Upper lobe of right lung (tissue), 1 donor: ENCODE results near the gene DHDH. TPM values are rescaled to one million over a fixed set of nuclear protein-coding genes. Genes with fewer than 3 reads are reported as not detected.

Source experiments
- ATAC-seq: fragments of 200-7000 bp; cut with Tn5 transposase; one replicate; pipeline ENCODE4 v1.9.1; 2020; ENCODE audit warnings: mild to moderate bottlenecking, moderate library complexity
- DNase-seq: peaks from one replicate; pipeline ENCODE4 v3.0.0-alpha.2; 2020
- H3K27ac ChIP-seq: fragments of 200-600 bp; one replicate; pipeline ENCODE4 v1.8.0; 2022
- H3K27me3 ChIP-seq: fragments of 200-600 bp; one replicate; pipeline ENCODE4 v1.8.0; 2022; ENCODE audit warnings: mild to moderate bottlenecking
- H3K36me3 ChIP-seq: fragments of 200-600 bp; one replicate; pipeline ENCODE4 v1.8.0; 2022
- H3K4me1 ChIP-seq: fragments of 200-600 bp; one replicate; pipeline ENCODE4 v1.8.0; 2022
- H3K4me3 ChIP-seq: fragments of 200-600 bp; one replicate; pipeline ENCODE4 v1.8.0; 2022; ENCODE audit warnings: mild to moderate bottlenecking
- H3K9me3 ChIP-seq: fragments of 200-600 bp; one replicate; pipeline ENCODE4 v1.8.0; 2022
- intact Hi-C: fragments of 100-400 bp; cut with DNase I; formaldehyde crosslinking; loops from one replicate; pipeline ENCODE4 v1.11.0; 2022
- total RNA-seq: library from RNA; stranded (reverse); fragmentation: NEBNext Ultra II Directional; extraction: Animal tissue kit (Norgen Biotek cat#: 25700); gene quantifications from one replicate; pipeline ENCODE4 v1.2.1, GENCODE V29; 2021
- TF ChIP-seq, protein P1 (sequence below): fragments of 200-600 bp; IDR thresholded peaks from one replicate; pipeline ENCODE4 v1.8.0; 2022; ENCODE audit warnings: antibody characterized with exemption
- donor health status: DM: no; HTN: yes; CAD: no; lungs with severe emphysema.

The DHDH gene
- total RNA-seq, 1 donor from 2014 or later = 3.0 TPM

DNA sequence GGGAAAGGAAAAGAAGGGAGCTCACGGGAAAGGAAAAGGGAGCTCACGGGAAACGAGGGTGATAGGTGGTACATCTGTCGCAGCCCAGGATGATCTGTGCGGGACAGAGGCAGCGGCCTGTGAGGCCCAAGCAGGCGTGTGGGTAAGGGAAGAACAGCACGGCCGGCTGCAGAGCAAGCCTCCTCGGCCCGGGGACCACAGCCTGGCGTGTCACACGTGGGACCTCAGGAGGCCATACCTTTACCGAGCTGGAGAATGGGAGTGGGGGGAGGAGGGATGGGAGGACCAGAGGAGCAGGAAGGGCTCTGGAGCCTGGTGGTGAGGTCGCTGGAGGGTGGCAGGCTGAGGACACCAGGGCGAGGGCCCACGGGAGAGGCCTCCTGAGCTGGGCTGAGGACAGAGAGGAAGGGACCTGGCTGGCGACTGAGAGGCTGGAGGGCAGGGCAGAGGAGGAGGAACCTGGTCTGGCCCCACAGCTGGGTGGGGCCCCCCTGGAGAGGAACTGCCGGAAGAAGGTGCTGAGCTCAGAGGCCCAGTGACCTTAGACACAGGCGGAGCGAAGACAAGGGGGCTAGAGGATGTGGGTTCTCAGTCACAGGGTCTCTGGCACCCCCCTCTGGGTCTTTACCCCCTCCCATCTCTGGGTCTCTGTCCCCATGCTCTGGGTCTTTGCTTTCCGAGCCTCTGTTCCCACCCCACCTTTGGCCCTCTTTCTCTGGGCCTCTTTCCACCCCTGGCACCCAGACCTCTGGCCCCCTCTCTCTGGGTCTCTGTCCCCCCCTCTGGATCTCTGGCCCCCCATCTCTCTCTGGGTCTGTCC lies 28.7 kb downstream of the DHDH start:
- DNase-seq (peak; percentile 93), ATAC-seq (peak; percentile 71)
- TF ChIP-seq, protein P1, sequence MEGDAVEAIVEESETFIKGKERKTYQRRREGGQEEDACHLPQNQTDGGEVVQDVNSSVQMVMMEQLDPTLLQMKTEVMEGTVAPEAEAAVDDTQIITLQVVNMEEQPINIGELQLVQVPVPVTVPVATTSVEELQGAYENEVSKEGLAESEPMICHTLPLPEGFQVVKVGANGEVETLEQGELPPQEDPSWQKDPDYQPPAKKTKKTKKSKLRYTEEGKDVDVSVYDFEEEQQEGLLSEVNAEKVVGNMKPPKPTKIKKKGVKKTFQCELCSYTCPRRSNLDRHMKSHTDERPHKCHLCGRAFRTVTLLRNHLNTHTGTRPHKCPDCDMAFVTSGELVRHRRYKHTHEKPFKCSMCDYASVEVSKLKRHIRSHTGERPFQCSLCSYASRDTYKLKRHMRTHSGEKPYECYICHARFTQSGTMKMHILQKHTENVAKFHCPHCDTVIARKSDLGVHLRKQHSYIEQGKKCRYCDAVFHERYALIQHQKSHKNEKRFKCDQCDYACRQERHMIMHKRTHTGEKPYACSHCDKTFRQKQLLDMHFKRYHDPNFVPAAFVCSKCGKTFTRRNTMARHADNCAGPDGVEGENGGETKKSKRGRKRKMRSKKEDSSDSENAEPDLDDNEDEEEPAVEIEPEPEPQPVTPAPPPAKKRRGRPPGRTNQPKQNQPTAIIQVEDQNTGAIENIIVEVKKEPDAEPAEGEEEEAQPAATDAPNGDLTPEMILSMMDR = no peak
- H3K27ac ChIP-seq = peak overlapping the region; percentile 95
- intact Hi-C loops = no loop called here
- peaks cover 31% of the 10 kb centered on the region for H3K4me1 ChIP-seq
- peak overlapping the region; percentile 5 for H3K4me3 ChIP-seq
- peaks cover 19% of the 10 kb centered on the region for H3K36me3 ChIP-seq
- no peaks in the 10 kb centered on the region for H3K9me3 ChIP-seq
- no peaks in the 10 kb centered on the region for H3K27me3 ChIP-seq

DNA sequence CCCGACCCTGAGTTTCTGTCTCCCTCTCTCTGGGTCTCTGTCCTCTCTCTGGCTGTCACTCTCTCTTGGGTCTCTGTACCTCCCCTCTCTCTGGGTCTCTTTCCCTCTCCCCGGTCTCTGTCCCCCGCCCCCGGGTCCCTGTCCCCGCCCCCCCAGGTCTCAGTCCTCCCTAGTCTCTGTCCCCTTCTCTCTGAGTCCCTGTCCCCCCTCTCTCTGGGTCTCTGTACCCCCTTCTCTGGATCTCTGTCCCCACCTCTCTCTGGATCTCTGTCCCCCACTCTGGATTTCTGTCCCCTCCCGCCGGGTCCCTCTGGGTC lies 29.3 kb downstream of the DHDH start:
- Histone ChIP-seq H3K36me3 (peaks cover 17% of the 10 kb centered on the region), H3K27me3 (no peaks in the 10 kb centered on the region), H3K27ac (peak overlapping the region; percentile 95), H3K4me3 (no peak overlapping the region), H3K9me3 (no peaks in the 10 kb centered on the region), H3K4me1 (peaks cover 34% of the 10 kb centered on the region)
- intact Hi-C loops = no loop called here
- ATAC-seq (no peak), DNase-seq (no peak)
- TF ChIP-seq, protein P1 = no peak

DNA sequence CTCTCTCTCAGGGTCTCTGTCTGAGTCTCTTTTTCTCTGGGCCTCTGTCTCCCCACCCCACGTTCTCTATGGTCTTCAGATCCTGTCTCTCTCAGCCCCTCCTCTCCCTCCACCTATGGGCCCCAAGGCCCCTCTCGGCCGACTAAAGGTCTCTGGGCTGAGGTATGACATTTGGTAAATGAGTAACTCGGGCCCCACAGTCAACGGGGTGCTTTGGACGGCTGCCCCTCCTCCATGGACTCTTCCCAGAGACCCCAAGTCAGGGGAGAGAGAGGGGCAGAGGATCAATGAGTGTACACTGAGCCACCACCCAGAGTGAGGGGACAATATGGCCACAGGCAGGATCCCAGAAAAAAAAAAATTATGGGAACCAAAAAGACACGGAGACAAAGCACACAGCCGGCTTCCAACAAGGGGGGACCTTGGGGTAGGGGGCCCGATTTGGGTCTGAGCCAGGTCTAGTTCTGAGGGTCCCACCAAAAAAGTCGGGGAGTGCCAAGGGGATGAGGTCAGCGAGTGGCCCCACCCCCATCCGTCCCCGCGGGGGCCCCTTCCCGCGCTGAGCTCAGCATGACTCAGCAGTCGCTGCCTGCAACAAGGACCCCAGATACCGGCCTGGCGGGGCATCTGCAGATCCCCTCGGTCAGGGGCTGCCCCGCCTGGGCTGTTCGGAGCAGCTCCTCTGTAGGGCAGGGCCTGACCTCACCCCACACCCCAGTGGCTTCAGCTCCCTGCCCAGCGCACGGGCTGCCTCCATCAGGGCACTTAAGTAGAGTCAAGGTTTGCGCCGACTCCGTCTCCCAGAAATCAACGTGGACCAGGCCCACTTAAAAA lies 30.1 kb downstream of the DHDH start:
- H3K4me3 ChIP-seq = peak overlapping the region; percentile 89
- TF ChIP-seq, protein P1 = no peak
- H3K36me3 ChIP-seq = peaks cover 10% of the 10 kb centered on the region
- peak overlapping the region; percentile 95 for H3K27ac ChIP-seq
- DNase-seq (peak; percentile 91), ATAC-seq (peak; percentile 10)
- no peaks in the 10 kb centered on the region for H3K27me3 ChIP-seq
- H3K9me3 ChIP-seq = no peaks in the 10 kb centered on the region
- intact Hi-C loops = no loop called here
- peaks cover 41% of the 10 kb centered on the region for H3K4me1 ChIP-seq

DNA sequence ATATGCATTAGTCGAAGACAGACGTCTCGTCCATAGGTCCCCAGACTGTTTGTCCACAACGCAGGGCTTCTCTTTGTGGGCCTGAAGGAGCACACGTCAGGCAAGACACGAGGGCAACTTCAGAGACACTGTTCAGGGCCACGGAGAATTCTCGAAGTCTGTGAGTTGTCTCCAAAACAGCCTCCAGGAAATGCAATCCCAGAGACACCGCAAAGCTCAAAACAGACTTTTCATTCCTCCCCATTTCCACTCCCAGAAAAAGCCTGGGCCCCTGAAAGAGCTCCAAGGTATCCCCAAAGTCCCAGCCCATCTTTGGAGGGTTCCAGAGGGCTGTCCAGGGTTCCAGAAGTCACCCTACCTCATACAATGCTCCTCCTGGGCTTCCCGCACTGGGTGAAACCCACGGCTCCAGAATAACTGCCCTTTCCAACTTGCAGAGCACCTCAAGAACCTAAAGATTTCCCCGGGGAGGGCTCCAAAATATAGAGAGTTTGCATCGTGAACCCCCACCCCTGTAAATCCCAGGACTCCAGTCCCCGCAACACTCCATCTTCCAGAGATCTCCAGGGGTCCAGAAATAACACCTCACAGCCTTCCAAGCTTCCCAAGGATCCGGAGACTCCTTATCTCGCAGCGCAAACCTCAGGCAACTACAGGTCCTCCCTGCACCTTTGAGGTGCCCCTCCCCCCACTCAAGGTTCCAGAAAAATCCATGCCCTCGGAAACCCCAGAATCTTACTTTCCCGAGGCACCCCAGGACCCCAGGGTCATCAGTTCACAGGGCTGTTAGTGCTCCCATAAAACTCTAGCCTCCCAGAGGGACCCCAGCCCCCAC lies 30.9 kb downstream of the DHDH start:
- no peaks in the 10 kb centered on the region for H3K9me3 ChIP-seq
- no peak for DNase-seq
- peak overlapping the region; percentile 89 for H3K4me3 ChIP-seq
- TF ChIP-seq, protein P1 = no peak
- ATAC-seq = no peak
- peaks cover 41% of the 10 kb centered on the region for H3K4me1 ChIP-seq
- peaks cover 18% of the 10 kb centered on the region for H3K36me3 ChIP-seq
- H3K27me3 ChIP-seq = no peaks in the 10 kb centered on the region
- intact Hi-C loops = no loop called here
- peak overlapping the region; percentile 95 for H3K27ac ChIP-seq

DNA sequence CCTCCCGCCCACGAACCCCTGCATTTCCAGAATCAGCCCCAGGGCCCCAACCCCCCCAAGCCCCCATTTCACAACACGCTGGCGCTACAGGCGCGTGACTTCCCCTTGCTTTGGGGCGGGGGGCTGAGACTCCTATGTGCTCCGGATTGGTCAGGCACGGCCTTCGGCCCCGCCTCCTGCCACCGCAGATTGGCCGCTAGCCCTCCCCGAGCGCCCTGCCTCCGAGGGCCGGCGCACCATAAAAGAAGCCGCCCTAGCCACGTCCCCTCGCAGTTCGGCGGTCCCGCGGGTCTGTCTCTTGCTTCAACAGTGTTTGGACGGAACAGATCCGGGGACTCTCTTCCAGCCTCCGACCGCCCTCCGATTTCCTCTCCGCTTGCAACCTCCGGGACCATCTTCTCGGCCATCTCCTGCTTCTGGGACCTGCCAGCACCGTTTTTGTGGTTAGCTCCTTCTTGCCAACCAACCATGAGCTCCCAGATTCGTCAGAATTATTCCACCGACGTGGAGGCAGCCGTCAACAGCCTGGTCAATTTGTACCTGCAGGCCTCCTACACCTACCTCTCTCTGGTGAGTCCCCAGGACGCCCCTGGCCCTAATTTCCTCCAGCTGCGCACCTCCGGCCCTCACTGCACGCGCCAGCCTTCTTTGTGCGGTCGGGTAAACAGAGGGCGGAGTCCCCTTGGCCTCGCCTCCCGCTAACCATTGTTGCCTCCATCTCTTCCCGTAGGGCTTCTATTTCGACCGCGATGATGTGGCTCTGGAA lies 31.7 kb downstream of the DHDH start, which contains the start of gene FTL:
TSS of gene FTL (plus strand) at position 270 of the 766 bp plus-strand sequence. CDS start at position 469, 199 bp downstream.
- TF ChIP-seq, protein P1 = no peak
- intact Hi-C loops = no loop called here
- ATAC-seq (peak; percentile 83), DNase-seq (peak; percentile 99)
- Histone ChIP-seq H3K36me3 (peaks cover 23% of the 10 kb centered on the region), H3K4me3 (peak within 1 kb of the TSS; percentile 89), H3K9me3 (no peaks in the 10 kb centered on the region), H3K27me3 (no peaks in the 10 kb centered on the region), H3K27ac (peak within 1 kb of the TSS; percentile 95), H3K4me1 (peaks cover 41% of the 10 kb centered on the region)
